Naive thymus-derived CD8-positive, alpha-beta T cell (primary cell): Measurements from ENCODE around the gene SORCS2. TPM values are rescaled to one million over a fixed set of nuclear protein-coding genes. Genes with fewer than 3 reads are reported as not detected.

ENCODE experiments used
- ATAC-seq, 2 donors: fragments of 150-1000 bp; cut with Tn5 transposase in 1 of 2; sonication (Bioruptor Pico), chemical (Tn5 transposase) in 1 of 2; 1 replicate in 1 of 2; 2 replicates in 1 of 2; pipeline ENCODE4 v1.10.0; 2021; ENCODE audit warnings: mild to moderate bottlenecking in 2 of 2, moderate library complexity in 2 of 2
- POLR2A ChIA-PET: fragments of 350-600 bp; sonication (Branson Sonifier 250); formaldehyde crosslinking; loops from one replicate; lab custom pipeline; 2021; ENCODE audit warnings: antibody characterized with exemption; lab: Charles Lee
- DNase-seq, 10 donors: peaks; one replicate each; pipeline versions ENCODE4 v3.0.0 to v3.0.0-alpha.2; 2020 to 2022
- H3K27ac Mint-ChIP-seq, 10 donors: one replicate each; pipeline ENCODE4 v1.8.0; 2020 to 2022; ENCODE audit warnings: mild to moderate bottlenecking in 10 of 10, mixed read lengths in 10 of 10, moderate library complexity in 4 of 10, inconsistent platforms in 1 of 10
- H3K27me3 Mint-ChIP-seq, 5 donors: one replicate each; pipeline ENCODE4 v1.8.0; 2021 to 2022; ENCODE audit warnings: mixed read lengths in 5 of 5
- H3K36me3 Mint-ChIP-seq, 3 donors: one replicate each; pipeline ENCODE4 v1.8.0; 2020 to 2022; ENCODE audit warnings: mixed read lengths in 3 of 3, mild to moderate bottlenecking in 2 of 3, inconsistent platforms in 1 of 3
- H3K4me1 Mint-ChIP-seq, 4 donors: one replicate each; pipeline ENCODE4 v1.8.0; 2021 to 2022; ENCODE audit warnings: mixed read lengths in 4 of 4
- H3K4me3 Mint-ChIP-seq, 10 donors: one replicate each; pipeline ENCODE4 v1.8.0; 2020 to 2022; ENCODE audit warnings: mild to moderate bottlenecking in 10 of 10, mixed read lengths in 10 of 10, moderate library complexity in 6 of 10, inconsistent platforms in 1 of 10
- H3K9me3 Mint-ChIP-seq, 9 donors: one replicate each; pipeline ENCODE4 v1.8.0; 2020 to 2022; ENCODE audit warnings: mixed read lengths in 9 of 9, mild to moderate bottlenecking in 3 of 9, inconsistent platforms in 1 of 9, moderate library complexity in 1 of 9
- polyA plus RNA-seq, 3 donors: library from polyadenylated mRNA; unstranded; fragments of 300-500 nt; fragmentation: Illumina TruSeq; gene quantifications; one replicate each; pipeline ENCODE4 v1.2.3, GENCODE V29; 2021
- total RNA-seq, 8 experiments: library from RNA in 2 of 8; stranded (reverse) in 2 of 8; gene quantifications; one replicate each; pipeline ENCODE4 v1.2.3 and lab custom pipeline; 2021 to 2026

The SORCS2 gene
- total and polyA plus RNA-seq, 5 experiments from 2014 or later = not detected

GRCh38 chr4:7725951-7726350 lies 533.6 kb downstream of the SORCS2 start:
- DNase-seq (no peak), ATAC-seq (no peak)
- no peaks in the 10 kb centered on the region for H3K36me3 Mint-ChIP-seq
- peaks cover 0 to 6% (median 5%) of the 10 kb centered on the region in 4 donors for H3K4me1 Mint-ChIP-seq
- H3K27me3 Mint-ChIP-seq = peaks cover 0 to 9% (median 0%) of the 10 kb centered on the region in 5 donors
- H3K4me3 Mint-ChIP-seq = no peak overlapping the region
- H3K27ac Mint-ChIP-seq = no peak overlapping the region
- H3K9me3 Mint-ChIP-seq = peaks cover 0 to 16% (median 0%) of the 10 kb centered on the region in 9 donors
- POLR2A ChIA-PET = no interaction called here

GRCh38 chr4:7726665-7727413 lies 534.5 kb downstream of the SORCS2 start:
- peaks cover 0 to 6% (median 5%) of the 10 kb centered on the region in 4 donors for H3K4me1 Mint-ChIP-seq
- no peak for ATAC-seq
- peaks cover 0 to 9% (median 0%) of the 10 kb centered on the region in 5 donors for H3K27me3 Mint-ChIP-seq
- no peaks in the 10 kb centered on the region for H3K36me3 Mint-ChIP-seq
- H3K27ac Mint-ChIP-seq = no peak overlapping the region
- peaks cover 0 to 16% (median 0%) of the 10 kb centered on the region in 9 donors for H3K9me3 Mint-ChIP-seq
- DNase-seq = no peak
- POLR2A ChIA-PET = no interaction called here
- H3K4me3 Mint-ChIP-seq = no peak overlapping the region

GRCh38 chr4:7727749-7728148 lies 535.4 kb downstream of the SORCS2 start:
- DNase-seq (no peak), ATAC-seq (no peak)
- Mint-ChIP-seq H3K4me3 (no peak overlapping the region), H3K36me3 (no peaks in the 10 kb centered on the region), H3K9me3 (peaks cover 0 to 16% (median 0%) of the 10 kb centered on the region in 9 donors), H3K27ac (no peak overlapping the region), H3K4me1 (peaks cover 0 to 4% (median under 1%) of the 10 kb centered on the region in 4 donors), H3K27me3 (peaks cover 0 to 2% (median 0%) of the 10 kb centered on the region in 5 donors)
- POLR2A ChIA-PET = no interaction called here

GRCh38 chr4:7731437-7731836 lies 539.1 kb downstream of the SORCS2 start:
- Mint-ChIP-seq H3K4me3 (no peak overlapping the region), H3K4me1 (no peaks in the 10 kb centered on the region), H3K27ac (no peak overlapping the region), H3K9me3 (no peaks in the 10 kb centered on the region), H3K27me3 (no peaks in the 10 kb centered on the region), H3K36me3 (no peaks in the 10 kb centered on the region)
- no peak for DNase-seq
- ATAC-seq = no peak
- POLR2A ChIA-PET = no interaction called here

GRCh38 chr4:7732263-7732662 lies 539.9 kb downstream of the SORCS2 start:
- Mint-ChIP-seq H3K36me3 (no peaks in the 10 kb centered on the region), H3K4me3 (no peak overlapping the region), H3K9me3 (no peaks in the 10 kb centered on the region), H3K27me3 (no peaks in the 10 kb centered on the region), H3K4me1 (no peaks in the 10 kb centered on the region), H3K27ac (peak overlapping the region in 1 of 10 donors; percentile 4)
- POLR2A ChIA-PET = no interaction called here
- ATAC-seq (no peak), DNase-seq (no peak)

GRCh38 chr4:7733201-7733600 lies 540.9 kb downstream of the SORCS2 start:
- Mint-ChIP-seq H3K4me1 (no peaks in the 10 kb centered on the region), H3K9me3 (no peaks in the 10 kb centered on the region), H3K27me3 (no peaks in the 10 kb centered on the region), H3K27ac (peak overlapping the region in 1 of 10 donors; percentile 83), H3K4me3 (no peak overlapping the region), H3K36me3 (no peaks in the 10 kb centered on the region)
- DNase-seq = no peak
- POLR2A ChIA-PET = no interaction called here
- no peak for ATAC-seq

GRCh38 chr4:7733801-7734650 lies 541.7 kb downstream of the SORCS2 start:
- DNase-seq = no peak
- no peak for ATAC-seq
- H3K4me3 Mint-ChIP-seq = no peak overlapping the region
- H3K27me3 Mint-ChIP-seq = no peaks in the 10 kb centered on the region
- no peaks in the 10 kb centered on the region for H3K9me3 Mint-ChIP-seq
- H3K36me3 Mint-ChIP-seq = no peaks in the 10 kb centered on the region
- peak overlapping the region in 2 of 10 donors; percentile 50 to 83 for H3K27ac Mint-ChIP-seq
- POLR2A ChIA-PET = no interaction called here
- H3K4me1 Mint-ChIP-seq = no peaks in the 10 kb centered on the region

GRCh38 chr4:7734651-7735260 lies 542.4 kb downstream of the SORCS2 start:
- Mint-ChIP-seq H3K4me1 (no peaks in the 10 kb centered on the region), H3K27ac (peak overlapping the region in 1 of 10 donors; percentile 85), H3K4me3 (no peak overlapping the region), H3K27me3 (no peaks in the 10 kb centered on the region), H3K9me3 (no peaks in the 10 kb centered on the region), H3K36me3 (no peaks in the 10 kb centered on the region)
- POLR2A ChIA-PET = no interaction called here
- DNase-seq (no peak), ATAC-seq (no peak)

GRCh38 chr4:7735395-7735794 lies 543.1 kb downstream of the SORCS2 start:
- H3K36me3 Mint-ChIP-seq = no peaks in the 10 kb centered on the region
- H3K27ac Mint-ChIP-seq = peak overlapping the region in 1 of 10 donors; percentile 59

GRCh38 chr4:7735961-7736360 lies 543.6 kb downstream of the SORCS2 start:
- ATAC-seq (no peak), DNase-seq (no peak)
- POLR2A ChIA-PET = no interaction called here
- H3K4me1 Mint-ChIP-seq = no peaks in the 10 kb centered on the region
- no peaks in the 10 kb centered on the region for H3K9me3 Mint-ChIP-seq
- H3K36me3 Mint-ChIP-seq = no peaks in the 10 kb centered on the region
- no peak overlapping the region for H3K4me3 Mint-ChIP-seq
- H3K27ac Mint-ChIP-seq = no peak overlapping the region
- H3K27me3 Mint-ChIP-seq = no peaks in the 10 kb centered on the region

More at GRCh38 chr4:7735395-7735794, 543.1 kb downstream of the SORCS2 start:
- POLR2A ChIA-PET = no interaction called here
- no peak overlapping the region for H3K4me3 Mint-ChIP-seq
- no peaks in the 10 kb centered on the region for H3K9me3 Mint-ChIP-seq
- no peak for ATAC-seq
- DNase-seq = no peak
- H3K4me1 Mint-ChIP-seq = no peaks in the 10 kb centered on the region
- no peaks in the 10 kb centered on the region for H3K27me3 Mint-ChIP-seq

GRCh38 chr4:7736436-7737267 lies 544.3 kb downstream of the SORCS2 start:
- POLR2A ChIA-PET = no interaction called here
- no peaks in the 10 kb centered on the region for H3K36me3 Mint-ChIP-seq
- no peaks in the 10 kb centered on the region for H3K9me3 Mint-ChIP-seq
- H3K4me3 Mint-ChIP-seq = no peak overlapping the region
- H3K27ac Mint-ChIP-seq = peak overlapping the region in 1 of 10 donors; percentile 8
- no peaks in the 10 kb centered on the region for H3K4me1 Mint-ChIP-seq
- H3K27me3 Mint-ChIP-seq = no peaks in the 10 kb centered on the region
- ATAC-seq (no peak), DNase-seq (no peak)

GRCh38 chr4:7737268-7737645 lies 544.9 kb downstream of the SORCS2 start:
- no peaks in the 10 kb centered on the region for H3K36me3 Mint-ChIP-seq
- H3K4me1 Mint-ChIP-seq = no peaks in the 10 kb centered on the region
- H3K4me3 Mint-ChIP-seq = no peak overlapping the region
- POLR2A ChIA-PET = no interaction called here
- H3K27me3 Mint-ChIP-seq = no peaks in the 10 kb centered on the region
- H3K9me3 Mint-ChIP-seq = no peaks in the 10 kb centered on the region
- ATAC-seq = no peak
- no peak for DNase-seq
- H3K27ac Mint-ChIP-seq = no peak overlapping the region
